Activated naive CD4-positive, alpha-beta T cell treated with anti-CD3 and anti-CD28 coated beads, Interleukin-2, amount 50 U/mL, for 72 hours (primary cell): ENCODE data around the gene CARMIL1. TPM values are rescaled to one million over a fixed set of nuclear protein-coding genes. Genes with fewer than 3 reads are reported as not detected.
"Not testable (repeated sequence)": the region's sequence is repeated elsewhere in the genome, so short reads cannot be mapped to it uniquely, and the experiment has no call there.

Experiments used
- ATAC-seq, 2 donors: fragments of 150-1000 bp; cut with Tn5 transposase; 2 replicates each; pipeline ENCODE4 v1.10.0; 2021; ENCODE audit warnings: mild to moderate bottlenecking in 2 of 2, moderate library complexity in 2 of 2
- DNase-seq, 2 donors: peaks; one replicate each; pipeline ENCODE4 v3.0.0; 2021 to 2022; ENCODE audit warnings: low spot score in 2 of 2
- H3K27ac Mint-ChIP-seq, 2 donors: one replicate each; pipeline ENCODE4 v1.8.0; 2022; ENCODE audit warnings: mild to moderate bottlenecking in 2 of 2, mixed read lengths in 2 of 2
- H3K36me3 Mint-ChIP-seq, 2 donors: one replicate each; pipeline ENCODE4 v1.8.0; 2022; ENCODE audit warnings: mixed read lengths in 2 of 2
- H3K9me3 Mint-ChIP-seq, 2 donors: one replicate each; pipeline ENCODE4 v1.8.0; 2022; ENCODE audit warnings: mixed read lengths in 2 of 2
- total RNA-seq, 2 donors: library from RNA; stranded (reverse); gene quantifications; one replicate each; pipeline ENCODE4 v1.2.3, GENCODE V29; 2022

Gene CARMIL1
- total RNA-seq, 2 donors from 2014 or later = 5.2 to 13.4 TPM

- H3K27ac Mint-ChIP-seq = peak overlapping the region in 1 of 2 donors; percentile 73
- H3K36me3 Mint-ChIP-seq = no peaks in the 10 kb centered on the region
- peak; percentile 22 to 60 for ATAC-seq
- no peaks in the 10 kb centered on the region for H3K9me3 Mint-ChIP-seq
- DNase-seq = no peak
Measured at GRCh38 chr6:25579902-25580495, 300.8 kb downstream of the CARMIL1 start.

- no peaks in the 10 kb centered on the region for H3K9me3 Mint-ChIP-seq
Measured at GRCh38 chr6:25582101-25582500, 302.9 kb downstream of the CARMIL1 start.

GRCh38 chr6:25583099-25583498, 303.9 kb downstream of the CARMIL1 start:
- DNase-seq = no peak
- H3K36me3 Mint-ChIP-seq = no peaks in the 10 kb centered on the region
- ATAC-seq = peak in 1 of 2 donors; percentile 55

More at GRCh38 chr6:25582101-25582500, 302.9 kb downstream of the CARMIL1 start:
- no peak for DNase-seq
- H3K36me3 Mint-ChIP-seq = no peaks in the 10 kb centered on the region
- no peak overlapping the region for H3K27ac Mint-ChIP-seq
- ATAC-seq = no peak

GRCh38 chr6:25583906-25584305, 304.7 kb downstream of the CARMIL1 start:
- DNase-seq (no peak), ATAC-seq (no peak)
- H3K27ac Mint-ChIP-seq = no peak overlapping the region
- H3K36me3 Mint-ChIP-seq = no peaks in the 10 kb centered on the region
- no peaks in the 10 kb centered on the region for H3K9me3 Mint-ChIP-seq

More at GRCh38 chr6:25583099-25583498, 303.9 kb downstream of the CARMIL1 start:
- H3K27ac Mint-ChIP-seq = no peak overlapping the region
- no peaks in the 10 kb centered on the region for H3K9me3 Mint-ChIP-seq

GRCh38 chr6:25585225-25585624, 306.1 kb downstream of the CARMIL1 start:
- no peak for DNase-seq

GRCh38 chr6:25586119-25586518, 306.9 kb downstream of the CARMIL1 start:
- DNase-seq, H3K9me3 Mint-ChIP-seq, ATAC-seq, H3K27ac Mint-ChIP-seq, H3K36me3 Mint-ChIP-seq: not testable (repeated sequence)

More at GRCh38 chr6:25585225-25585624, 306.1 kb downstream of the CARMIL1 start:
- Mint-ChIP-seq H3K9me3 (no peaks in the 10 kb centered on the region), H3K36me3 (no peaks in the 10 kb centered on the region), H3K27ac (no peak overlapping the region)
- ATAC-seq = no peak

- no peaks in the 10 kb centered on the region for H3K36me3 Mint-ChIP-seq
- DNase-seq (no peak), ATAC-seq (no peak)
- no peak overlapping the region for H3K27ac Mint-ChIP-seq
- H3K9me3 Mint-ChIP-seq = no peaks in the 10 kb centered on the region
Measured at GRCh38 chr6:25586927-25587326, 307.8 kb downstream of the CARMIL1 start.

GRCh38 chr6:25590986-25591385, 311.8 kb downstream of the CARMIL1 start:
- Mint-ChIP-seq H3K36me3 (no peaks in the 10 kb centered on the region), H3K27ac (no peak overlapping the region), H3K9me3 (no peaks in the 10 kb centered on the region)
- DNase-seq = no peak
- no peak for ATAC-seq

GRCh38 chr6:25596928-25597818, 318.0 kb downstream of the CARMIL1 start:
- ATAC-seq = no peak
- Mint-ChIP-seq H3K27ac (peak overlapping the region in 1 of 2 donors; percentile 9), H3K9me3 (no peaks in the 10 kb centered on the region), H3K36me3 (no peaks in the 10 kb centered on the region)
- DNase-seq = no peak

- no peaks in the 10 kb centered on the region for H3K9me3 Mint-ChIP-seq
- DNase-seq = no peak
- ATAC-seq = no peak
- no peaks in the 10 kb centered on the region for H3K36me3 Mint-ChIP-seq
- no peak overlapping the region for H3K27ac Mint-ChIP-seq
Measured at GRCh38 chr6:25599516-25600085, 320.4 kb downstream of the CARMIL1 start.

GRCh38 chr6:25601800-25602673, 322.9 kb downstream of the CARMIL1 start:
- DNase-seq (no peak), ATAC-seq (no peak)
- no peaks in the 10 kb centered on the region for H3K9me3 Mint-ChIP-seq
- H3K27ac Mint-ChIP-seq = no peak overlapping the region
- H3K36me3 Mint-ChIP-seq = no peaks in the 10 kb centered on the region

- no peaks in the 10 kb centered on the region for H3K9me3 Mint-ChIP-seq
- H3K36me3 Mint-ChIP-seq = no peaks in the 10 kb centered on the region
- DNase-seq = no peak
- no peak overlapping the region for H3K27ac Mint-ChIP-seq
- no peak for ATAC-seq
Measured at GRCh38 chr6:25602674-25602982, 323.5 kb downstream of the CARMIL1 start.

GRCh38 chr6:25603251-25603650, 324.1 kb downstream of the CARMIL1 start:
- Mint-ChIP-seq H3K36me3 (no peaks in the 10 kb centered on the region), H3K9me3 (no peaks in the 10 kb centered on the region), H3K27ac (no peak overlapping the region)
- ATAC-seq = no peak
- DNase-seq = no peak

- no peak overlapping the region for H3K27ac Mint-ChIP-seq
- no peaks in the 10 kb centered on the region for H3K36me3 Mint-ChIP-seq
- DNase-seq (no peak), ATAC-seq (no peak)
- H3K9me3 Mint-ChIP-seq = no peaks in the 10 kb centered on the region
Measured at GRCh38 chr6:25606151-25606550, 327.0 kb downstream of the CARMIL1 start.

GRCh38 chr6:25608558-25609174, 329.5 kb downstream of the CARMIL1 start:
- H3K9me3 Mint-ChIP-seq = no peaks in the 10 kb centered on the region
- DNase-seq (no peak), ATAC-seq (no peak)

GRCh38 chr6:25612666-25613065, 333.5 kb downstream of the CARMIL1 start:
- Mint-ChIP-seq H3K36me3 (no peaks in the 10 kb centered on the region), H3K27ac (no peak overlapping the region), H3K9me3 (no peaks in the 10 kb centered on the region)
- ATAC-seq (no peak), DNase-seq (no peak)

More at GRCh38 chr6:25608558-25609174, 329.5 kb downstream of the CARMIL1 start:
- H3K36me3 Mint-ChIP-seq = no peaks in the 10 kb centered on the region
- no peak overlapping the region for H3K27ac Mint-ChIP-seq
